ENCODE results near the gene NCK2. TPM values are rescaled to one million over a fixed set of nuclear protein-coding genes. Genes with fewer than 3 reads are reported as not detected.

Gene NCK2
- total and polyA plus RNA-seq, 2 of the 13 experiments (the other 11 are each of a cell fraction or from before 2014, with no cell fraction given) = 14.8 to 23.5 TPM

GRCh38 chr2:105876191-105876590, 131.5 kb downstream of the NCK2 start:
- H3K4me2 ChIP-seq (ENCODE audit: low read depth, low read length) = no peak overlapping the region
- H3K79me2 ChIP-seq (ENCODE audit: insufficient read depth, low read length) = no peaks in the 10 kb centered on the region
- ChIA-PET POLR2A (no interaction called here), CTCF (ENCODE audit: low intra/inter-chr PET ratio, low total read pairs) (no interaction called here)
- peaks cover 41% of the 10 kb centered on the region for H3K4me1 ChIP-seq (ENCODE audit: insufficient read depth, low read length)
- no peak overlapping the region for H2AFZ ChIP-seq (ENCODE audit: low read length)
- DNase-seq (ENCODE audit: low spot score) (no peak), FAIRE-seq (no peak), ATAC-seq (no peak)
- H3K36me3 ChIP-seq (replicated peaks in 1 of 2; ENCODE audit: control insufficient read depth in 1 of 2, insufficient read depth in 2 of 2, low read length in 2 of 2) = no peaks in the 10 kb centered on the region
- no peaks in the 10 kb centered on the region for H4K20me1 ChIP-seq (ENCODE audit: insufficient read depth, low read length)
- no TSS peak for BruUV-seq (replicated peaks)
- no peak overlapping the region for H3K4me3 ChIP-seq (replicated peaks in 1 of 3; ENCODE audit: insufficient read depth in 1 of 3, low read depth in 2 of 3, low read length in 3 of 3)
- H3K9me3 ChIP-seq (ENCODE audit: low read length) = no peaks in the 10 kb centered on the region
- intact Hi-C loops (cut with micrococcal nuclease; ENCODE audit: unreplicated experiment) (loop anchor here (5.0 kb wide), 1 partner anchor 129 kb away; no protein-coding TSS in a partner anchor), in situ Hi-C loops (cut with HindIII; ENCODE audit: extremely low pct_ligation_motif_present, low pct_unique_long_range_greater_than_20kb) (no loop called here)
- no peak overlapping the region for H3K27ac ChIP-seq (ENCODE audit: extremely low read length, insufficient read depth, low read length)
- H3K9ac ChIP-seq (ENCODE audit: insufficient read depth, low read depth, low read length) = no peak overlapping the region
- WGBS (ENCODE audit: low lambda C conversion rate) = 100% methylated on average over 4 of the region's 4 CpGs
- H3K27me3 ChIP-seq (ENCODE audit: control insufficient read depth in 1 of 2, insufficient read depth in 2 of 2, low read length in 2 of 2) = no peaks in the 10 kb centered on the region
- TF ChIP-seq, protein P1, sequence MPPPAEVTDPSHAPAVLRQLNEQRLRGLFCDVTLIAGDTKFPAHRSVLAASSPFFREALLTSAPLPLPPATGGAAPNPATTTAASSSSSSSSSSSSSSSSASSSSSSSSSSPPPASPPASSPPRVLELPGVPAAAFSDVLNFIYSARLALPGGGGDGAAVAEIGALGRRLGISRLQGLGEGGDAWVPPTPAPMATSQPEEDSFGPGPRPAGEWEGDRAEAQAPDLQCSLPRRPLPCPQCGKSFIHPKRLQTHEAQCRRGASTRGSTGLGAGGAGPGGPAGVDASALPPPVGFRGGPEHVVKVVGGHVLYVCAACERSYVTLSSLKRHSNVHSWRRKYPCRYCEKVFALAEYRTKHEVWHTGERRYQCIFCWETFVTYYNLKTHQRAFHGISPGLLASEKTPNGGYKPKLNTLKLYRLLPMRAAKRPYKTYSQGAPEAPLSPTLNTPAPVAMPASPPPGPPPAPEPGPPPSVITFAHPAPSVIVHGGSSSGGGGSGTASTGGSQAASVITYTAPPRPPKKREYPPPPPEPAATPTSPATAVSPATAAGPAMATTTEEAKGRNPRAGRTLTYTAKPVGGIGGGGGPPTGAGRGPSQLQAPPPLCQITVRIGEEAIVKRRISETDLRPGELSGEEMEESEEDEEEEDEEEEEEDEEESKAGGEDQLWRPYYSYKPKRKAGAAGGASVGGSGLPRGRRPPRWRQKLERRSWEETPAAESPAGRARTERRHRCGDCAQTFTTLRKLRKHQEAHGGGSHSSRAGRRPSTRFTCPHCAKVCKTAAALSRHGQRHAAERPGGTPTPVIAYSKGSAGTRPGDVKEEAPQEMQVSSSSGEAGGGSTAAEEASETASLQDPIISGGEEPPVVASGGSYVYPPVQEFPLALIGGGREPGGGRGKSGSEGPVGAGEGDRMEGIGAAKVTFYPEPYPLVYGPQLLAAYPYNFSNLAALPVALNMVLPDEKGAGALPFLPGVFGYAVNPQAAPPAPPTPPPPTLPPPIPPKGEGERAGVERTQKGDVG (CRISPR knock-in tag; IDR thresholded peaks at IDR 0.05; ENCODE audit: borderline replicate concordance) = no peak
- TF ChIP-seq, protein P2, sequence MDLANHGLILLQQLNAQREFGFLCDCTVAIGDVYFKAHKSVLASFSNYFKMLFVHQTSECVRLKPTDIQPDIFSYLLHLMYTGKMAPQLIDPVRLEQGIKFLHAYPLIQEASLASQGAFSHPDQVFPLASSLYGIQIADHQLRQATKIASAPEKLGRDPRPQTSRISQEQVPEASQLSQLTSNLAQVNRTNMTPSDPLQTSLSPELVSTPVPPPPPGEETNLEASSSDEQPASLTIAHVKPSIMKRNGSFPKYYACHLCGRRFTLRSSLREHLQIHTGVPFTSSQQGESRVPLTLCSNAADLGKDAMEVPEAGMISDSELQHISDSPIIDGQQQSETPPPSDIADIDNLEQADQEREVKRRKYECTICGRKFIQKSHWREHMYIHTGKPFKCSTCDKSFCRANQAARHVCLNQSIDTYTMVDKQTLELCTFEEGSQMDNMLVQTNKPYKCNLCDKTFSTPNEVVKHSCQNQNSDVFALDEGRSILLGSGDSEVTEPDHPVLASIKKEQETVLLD (CRISPR knock-in tag; IDR thresholded peaks at IDR 0.05; ENCODE audit: low read depth) = no peak
- TF ChIP-seq YEATS2 (CRISPR knock-in tag; IDR thresholded peaks at IDR 0.05; ENCODE audit: borderline replicate concordance) (no peak), SALL1 (CRISPR knock-in tag; IDR thresholded peaks at IDR 0.05) (no peak), MLXIP (CRISPR knock-in tag; IDR thresholded peaks at IDR 0.05; ENCODE audit: borderline replicate concordance) (no peak)
- TF ChIP-seq, protein P3, sequence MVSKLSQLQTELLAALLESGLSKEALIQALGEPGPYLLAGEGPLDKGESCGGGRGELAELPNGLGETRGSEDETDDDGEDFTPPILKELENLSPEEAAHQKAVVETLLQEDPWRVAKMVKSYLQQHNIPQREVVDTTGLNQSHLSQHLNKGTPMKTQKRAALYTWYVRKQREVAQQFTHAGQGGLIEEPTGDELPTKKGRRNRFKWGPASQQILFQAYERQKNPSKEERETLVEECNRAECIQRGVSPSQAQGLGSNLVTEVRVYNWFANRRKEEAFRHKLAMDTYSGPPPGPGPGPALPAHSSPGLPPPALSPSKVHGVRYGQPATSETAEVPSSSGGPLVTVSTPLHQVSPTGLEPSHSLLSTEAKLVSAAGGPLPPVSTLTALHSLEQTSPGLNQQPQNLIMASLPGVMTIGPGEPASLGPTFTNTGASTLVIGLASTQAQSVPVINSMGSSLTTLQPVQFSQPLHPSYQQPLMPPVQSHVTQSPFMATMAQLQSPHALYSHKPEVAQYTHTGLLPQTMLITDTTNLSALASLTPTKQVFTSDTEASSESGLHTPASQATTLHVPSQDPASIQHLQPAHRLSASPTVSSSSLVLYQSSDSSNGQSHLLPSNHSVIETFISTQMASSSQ (IDR thresholded peaks at IDR 0.05; ENCODE audit: low read depth) = no peak
- TF ChIP-seq, protein P3 (CRISPR knock-in tag; IDR thresholded peaks at IDR 0.05; ENCODE audit: borderline replicate concordance) = no peak
- TF ChIP-seq, protein P4, sequence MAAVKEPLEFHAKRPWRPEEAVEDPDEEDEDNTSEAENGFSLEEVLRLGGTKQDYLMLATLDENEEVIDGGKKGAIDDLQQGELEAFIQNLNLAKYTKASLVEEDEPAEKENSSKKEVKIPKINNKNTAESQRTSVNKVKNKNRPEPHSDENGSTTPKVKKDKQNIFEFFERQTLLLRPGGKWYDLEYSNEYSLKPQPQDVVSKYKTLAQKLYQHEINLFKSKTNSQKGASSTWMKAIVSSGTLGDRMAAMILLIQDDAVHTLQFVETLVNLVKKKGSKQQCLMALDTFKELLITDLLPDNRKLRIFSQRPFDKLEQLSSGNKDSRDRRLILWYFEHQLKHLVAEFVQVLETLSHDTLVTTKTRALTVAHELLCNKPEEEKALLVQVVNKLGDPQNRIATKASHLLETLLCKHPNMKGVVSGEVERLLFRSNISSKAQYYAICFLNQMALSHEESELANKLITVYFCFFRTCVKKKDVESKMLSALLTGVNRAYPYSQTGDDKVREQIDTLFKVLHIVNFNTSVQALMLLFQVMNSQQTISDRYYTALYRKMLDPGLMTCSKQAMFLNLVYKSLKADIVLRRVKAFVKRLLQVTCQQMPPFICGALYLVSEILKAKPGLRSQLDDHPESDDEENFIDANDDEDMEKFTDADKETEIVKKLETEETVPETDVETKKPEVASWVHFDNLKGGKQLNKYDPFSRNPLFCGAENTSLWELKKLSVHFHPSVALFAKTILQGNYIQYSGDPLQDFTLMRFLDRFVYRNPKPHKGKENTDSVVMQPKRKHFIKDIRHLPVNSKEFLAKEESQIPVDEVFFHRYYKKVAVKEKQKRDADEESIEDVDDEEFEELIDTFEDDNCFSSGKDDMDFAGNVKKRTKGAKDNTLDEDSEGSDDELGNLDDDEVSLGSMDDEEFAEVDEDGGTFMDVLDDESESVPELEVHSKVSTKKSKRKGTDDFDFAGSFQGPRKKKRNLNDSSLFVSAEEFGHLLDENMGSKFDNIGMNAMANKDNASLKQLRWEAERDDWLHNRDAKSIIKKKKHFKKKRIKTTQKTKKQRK (IDR thresholded peaks at IDR 0.05; ENCODE audit: low read length) = no peak

All from HepG2 (cell line).